Tongue (tissue), 2 donors: ENCODE measurements around the gene PDE4D. TPM values are rescaled to one million over a fixed set of nuclear protein-coding genes. Genes with fewer than 3 reads are reported as not detected.
A peak's percentile ranks its signal among the peaks of the same experiment; 100 is the strongest.

Experiments
- DNase-seq: peaks from one replicate; pipeline ENCODE4 v3.0.0-alpha.2; 2015
- total RNA-seq: library from RNA; depleted of rRNA; stranded (reverse); fragments of >200 nt; gene quantifications from one replicate; pipeline ENCODE4 v1.2.3, GENCODE V29; 2014

The PDE4D gene
- total RNA-seq, 1 donor from 2014 or later: 189 TPM

DNA sequence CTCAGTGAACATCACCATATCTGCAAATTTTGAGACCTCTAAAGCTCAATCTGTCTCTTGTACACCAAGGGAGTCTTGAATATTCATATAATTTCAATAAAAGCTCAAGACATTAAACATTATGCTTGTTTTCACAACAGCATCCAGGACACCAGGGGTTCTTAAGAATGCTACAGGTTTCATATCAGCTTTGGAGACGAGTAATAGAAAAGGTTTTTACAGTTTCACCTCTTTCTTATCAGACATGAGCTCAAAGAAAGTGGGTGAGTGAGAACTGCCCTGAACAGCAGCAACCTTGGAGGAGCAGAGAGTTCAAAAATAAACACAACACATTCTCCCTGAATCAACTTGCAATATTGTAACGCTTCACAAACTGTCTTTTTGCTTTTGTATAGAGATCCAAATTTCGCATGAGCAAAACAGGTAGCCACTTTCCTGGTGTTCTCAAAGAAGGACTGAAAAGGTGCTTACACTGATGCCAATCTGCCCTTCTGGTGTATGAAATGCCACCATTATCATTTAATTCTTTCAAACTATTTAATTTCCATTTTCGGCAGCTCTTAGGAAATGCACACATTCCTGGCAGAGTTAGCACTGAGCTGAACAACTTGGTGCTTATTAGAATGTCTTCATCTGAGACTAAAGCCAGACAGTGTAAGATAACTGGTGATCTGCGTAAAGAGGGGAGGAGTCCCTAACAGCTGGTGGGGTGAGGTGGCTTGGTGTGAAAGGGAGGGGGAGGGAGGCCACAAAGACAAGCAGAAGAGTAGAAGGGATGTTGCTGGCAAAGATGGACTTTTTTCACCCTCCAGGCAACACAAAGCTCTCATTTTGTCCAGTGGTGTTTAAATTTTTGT is 535.3 kb downstream of the PDE4D start:
- peak; percentile 81 for DNase-seq

DNA sequence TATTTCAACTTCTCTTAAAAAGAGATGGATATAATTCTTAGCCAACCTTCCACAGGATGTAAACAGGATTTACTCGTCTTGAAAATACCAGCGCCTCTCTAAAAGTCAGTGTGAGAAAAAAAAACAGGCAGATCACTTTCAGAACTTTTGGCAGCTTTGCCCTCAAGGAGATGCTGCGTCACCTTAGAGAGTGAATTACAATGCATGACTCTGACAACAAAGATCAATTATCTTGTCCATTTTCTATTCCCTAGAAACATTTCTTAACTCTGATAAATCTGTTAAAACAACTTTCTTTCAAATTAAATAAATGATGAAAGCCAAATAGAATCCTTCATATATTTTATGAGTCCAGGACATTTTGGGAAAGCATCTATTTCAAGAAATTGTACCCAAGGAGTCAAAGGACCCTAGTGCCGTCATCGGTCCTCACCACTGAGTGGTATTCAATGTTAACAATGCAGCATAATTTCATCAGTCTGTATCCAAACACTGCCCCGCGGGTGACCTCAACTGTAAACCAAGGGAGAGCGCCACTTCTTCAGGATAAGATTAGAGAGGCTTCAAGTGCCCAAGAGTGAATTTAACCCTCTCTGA is 536.0 kb downstream of the PDE4D start:
- DNase-seq: peak; percentile 55

DNA sequence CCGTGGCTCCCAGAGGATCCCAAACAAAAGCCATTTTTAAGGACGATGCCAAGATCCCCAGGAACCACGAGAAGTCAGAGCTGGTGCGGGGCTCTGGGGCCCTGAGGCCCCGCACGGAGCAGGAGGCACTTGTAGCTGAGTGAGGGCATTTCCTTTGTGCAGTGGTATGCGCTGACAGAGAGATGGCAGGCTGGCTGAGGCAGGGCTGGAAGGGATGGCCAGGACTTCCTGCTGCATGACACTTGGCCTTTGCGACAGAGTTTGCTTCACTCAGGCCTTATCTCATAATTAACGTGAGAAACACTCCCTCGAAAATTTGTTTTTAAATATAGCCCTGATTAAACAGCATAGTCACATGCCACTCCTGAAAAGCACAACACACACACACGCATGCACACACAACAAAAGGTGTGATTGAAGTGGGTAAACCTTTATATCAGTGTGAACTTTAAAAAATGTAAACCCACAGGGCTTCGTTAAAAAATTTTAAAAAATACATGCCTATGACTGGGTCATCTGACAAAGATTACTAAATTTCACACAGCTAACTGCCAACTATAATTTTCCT is 536.6 kb downstream of the PDE4D start:
- DNase-seq: peak; percentile 22

DNA sequence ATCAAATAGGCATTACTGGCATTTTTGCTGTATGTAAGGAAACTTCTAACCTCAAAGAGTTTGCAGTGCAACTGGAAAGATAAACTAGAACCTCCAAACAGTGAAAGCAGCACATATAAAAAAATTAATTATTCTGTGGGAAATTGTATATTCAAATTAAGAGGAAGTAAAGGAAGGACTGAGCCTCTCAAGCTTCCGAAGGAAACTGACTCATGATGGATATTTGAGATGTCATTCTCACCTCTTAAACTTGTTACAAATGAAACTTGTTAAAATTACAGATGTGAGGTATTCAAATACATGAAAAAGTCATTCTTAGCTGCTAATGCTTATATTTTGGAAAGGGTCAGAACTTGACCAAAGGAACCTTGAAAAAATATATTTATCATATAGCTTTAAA is 538.7 kb downstream of the PDE4D start:
- no peak for DNase-seq

DNA sequence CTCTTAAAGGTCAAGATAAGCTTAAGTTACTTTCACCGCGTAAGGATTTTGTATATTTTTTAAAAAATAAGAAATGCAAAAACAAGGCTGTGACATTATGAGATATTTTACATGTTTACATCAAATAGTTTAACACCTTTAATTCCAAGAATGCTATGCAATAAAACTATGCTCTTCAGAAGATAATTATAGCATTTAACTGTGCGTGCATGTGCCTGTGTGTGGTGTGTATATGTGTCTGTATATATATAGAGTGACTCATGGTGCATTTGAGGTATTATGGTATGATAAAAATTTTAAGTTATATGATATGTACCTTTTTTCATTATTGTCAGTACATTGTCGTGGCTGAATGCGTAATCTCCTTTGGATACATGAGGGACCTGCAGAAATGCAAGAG is 539.3 kb downstream of the PDE4D start:
- DNase-seq: no peak

DNA sequence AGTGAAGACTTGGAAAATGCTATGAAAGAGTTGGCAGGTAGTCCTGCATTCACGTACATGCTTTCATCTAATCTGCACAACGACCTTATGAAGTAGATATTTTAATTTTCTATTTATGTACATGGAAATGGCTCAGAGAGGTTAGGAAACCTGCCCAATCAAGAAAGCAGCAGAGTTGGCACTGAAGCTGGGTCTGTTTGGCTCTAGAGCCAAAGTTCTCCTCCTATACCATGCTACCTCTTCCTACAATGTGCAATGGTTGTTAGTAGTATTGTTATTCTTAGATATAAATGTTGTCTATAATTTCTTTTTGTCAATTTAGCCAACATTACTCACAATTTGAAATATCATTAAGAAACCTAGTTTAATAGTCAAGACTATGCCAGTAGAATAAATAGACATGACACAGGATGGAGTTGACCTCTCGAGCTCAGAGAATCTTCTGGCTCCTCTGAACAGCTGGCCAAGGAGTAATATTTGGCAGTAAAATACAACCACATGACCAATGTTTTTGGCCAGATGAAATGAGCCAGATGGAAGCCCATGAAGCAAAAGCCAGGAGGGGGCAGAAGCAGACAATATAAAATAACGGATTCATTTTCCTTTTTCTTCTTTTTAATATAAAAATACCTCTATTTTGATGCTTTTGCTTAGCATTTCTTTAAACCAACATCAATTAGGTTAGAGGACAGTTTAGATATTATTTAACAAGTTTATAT is 542.3 kb downstream of the PDE4D start:
- peak; percentile 82 for DNase-seq

DNA sequence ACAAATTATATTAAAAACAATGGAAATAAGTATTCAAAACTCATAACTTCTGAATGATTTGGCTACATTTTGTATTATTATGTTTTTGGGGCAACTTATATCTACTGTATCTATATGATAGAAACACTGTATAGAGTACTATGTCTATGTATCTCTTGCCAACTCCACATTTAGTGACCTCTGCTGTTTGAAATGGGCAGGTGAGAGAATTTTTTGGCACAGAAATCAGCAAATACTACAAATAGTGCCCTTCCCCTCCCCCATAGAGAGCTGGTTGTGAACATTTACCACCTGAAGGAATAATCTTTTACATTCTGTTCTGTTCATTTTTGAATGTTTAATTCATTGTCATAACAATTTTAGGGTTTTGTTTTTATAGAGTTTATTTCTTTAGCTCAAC is 545.3 kb downstream of the PDE4D start:
- no peak for DNase-seq

DNA sequence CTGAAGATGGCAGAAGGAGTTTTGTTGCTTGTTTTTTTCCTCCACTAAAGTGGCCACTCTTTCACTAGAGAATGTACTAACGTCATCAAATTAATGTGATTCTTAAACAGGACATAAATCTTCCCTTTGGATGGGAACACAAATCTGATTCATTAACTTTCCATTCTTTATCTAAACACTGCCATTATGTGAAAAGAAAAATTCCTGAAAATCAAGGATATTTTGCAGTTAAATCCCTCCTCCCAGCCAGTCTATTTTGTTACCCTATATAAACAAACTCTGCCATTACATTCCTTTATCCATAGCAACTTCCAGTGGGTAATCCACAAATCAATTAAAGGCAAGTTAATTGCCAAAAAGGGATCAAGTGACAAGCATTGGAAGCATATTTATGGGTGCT is 546.5 kb downstream of the PDE4D start:
- no peak for DNase-seq

DNA sequence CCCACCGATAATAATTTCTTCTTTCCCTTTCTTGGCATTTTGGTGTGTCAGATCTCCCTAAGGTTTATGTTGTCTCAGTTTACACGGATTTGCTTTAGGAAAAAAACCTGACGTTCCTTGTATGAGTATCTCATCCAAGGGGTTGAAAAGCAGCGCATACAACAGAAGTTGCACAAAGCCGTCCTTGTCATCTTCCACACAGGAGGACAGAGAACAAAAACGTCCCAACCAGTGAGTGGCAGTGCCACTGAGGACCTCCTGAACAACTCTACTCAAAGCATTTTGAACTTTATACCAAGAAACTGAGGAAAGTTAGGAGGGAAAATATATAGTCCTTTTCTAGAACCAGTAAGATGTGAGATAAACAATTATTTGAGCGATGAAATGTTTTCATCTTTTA is 547.0 kb downstream of the PDE4D start:
- DNase-seq: no peak

DNA sequence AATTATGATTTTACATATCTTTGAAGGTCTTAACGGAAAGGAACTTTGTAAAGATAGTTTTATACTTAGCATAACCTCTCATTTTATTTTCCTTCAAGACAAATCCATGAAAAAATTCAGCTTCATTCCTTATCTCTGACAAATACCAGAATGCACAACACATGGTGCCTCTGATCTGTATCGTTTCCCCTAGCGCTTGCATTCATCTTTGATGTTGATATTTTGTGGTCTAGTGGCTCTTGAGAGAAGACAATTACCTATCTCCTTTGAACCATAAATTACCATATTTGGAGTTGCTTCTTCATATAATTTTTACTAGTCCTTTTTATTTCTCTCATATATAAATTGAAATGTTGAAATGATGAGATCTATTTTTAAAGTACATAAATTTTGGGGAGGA is 551.3 kb downstream of the PDE4D start:
- DNase-seq: no peak

DNA sequence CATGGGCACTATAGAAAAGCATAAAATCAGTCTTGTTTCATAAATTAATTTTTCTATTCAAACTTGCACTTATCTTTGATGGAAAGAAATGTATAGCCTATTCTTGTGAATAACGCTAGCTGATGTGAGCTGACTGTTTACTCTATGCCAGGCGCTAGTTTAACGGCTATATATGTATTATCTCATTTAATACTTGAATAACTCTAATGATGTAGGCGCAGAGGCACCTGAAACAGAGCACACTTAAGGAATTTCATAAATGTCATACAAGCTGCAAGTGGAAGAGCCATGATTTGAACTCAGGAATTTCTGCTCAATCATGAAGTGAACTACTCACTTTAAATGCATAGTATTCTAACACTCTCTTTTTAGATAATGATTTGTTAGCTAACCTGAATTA is 551.8 kb downstream of the PDE4D start:
- no peak for DNase-seq

DNA sequence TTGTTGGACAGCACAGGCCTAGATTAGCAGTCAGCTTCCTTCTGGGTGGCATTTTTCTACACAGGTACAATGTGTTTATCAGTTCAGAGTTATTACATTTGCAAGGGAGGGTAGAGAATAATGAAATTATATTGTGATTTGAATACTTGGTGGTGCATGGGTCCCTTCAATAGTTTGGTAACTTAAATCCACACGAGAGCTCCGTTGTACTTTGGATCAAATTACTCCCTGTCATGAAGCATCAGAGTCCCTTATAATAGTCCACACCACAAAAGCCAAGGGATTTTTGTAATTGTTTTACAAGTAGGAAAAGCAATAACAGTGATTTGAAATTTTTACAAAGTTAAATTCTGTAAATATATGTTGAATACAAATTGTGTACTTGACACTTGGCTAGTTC is 552.4 kb downstream of the PDE4D start:
- DNase-seq: no peak

DNA sequence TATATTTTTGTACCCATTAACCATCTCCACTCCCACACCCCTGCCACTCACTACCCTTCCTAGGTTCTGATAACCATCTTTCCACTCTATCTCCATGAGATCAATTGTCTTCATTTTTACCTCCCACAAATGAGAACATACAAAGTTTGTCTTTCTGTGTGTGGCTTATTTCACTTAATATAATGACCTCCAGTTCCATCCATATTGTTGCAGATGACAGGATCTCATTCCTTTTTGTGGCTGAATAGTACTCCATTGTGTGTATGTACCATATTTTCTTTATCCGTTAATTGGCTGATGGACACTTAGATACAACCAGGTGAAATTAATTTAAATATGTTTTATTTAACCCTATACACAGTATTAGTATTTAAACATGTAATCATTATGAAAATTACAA is 552.9 kb downstream of the PDE4D start:
- DNase-seq: no peak

DNA sequence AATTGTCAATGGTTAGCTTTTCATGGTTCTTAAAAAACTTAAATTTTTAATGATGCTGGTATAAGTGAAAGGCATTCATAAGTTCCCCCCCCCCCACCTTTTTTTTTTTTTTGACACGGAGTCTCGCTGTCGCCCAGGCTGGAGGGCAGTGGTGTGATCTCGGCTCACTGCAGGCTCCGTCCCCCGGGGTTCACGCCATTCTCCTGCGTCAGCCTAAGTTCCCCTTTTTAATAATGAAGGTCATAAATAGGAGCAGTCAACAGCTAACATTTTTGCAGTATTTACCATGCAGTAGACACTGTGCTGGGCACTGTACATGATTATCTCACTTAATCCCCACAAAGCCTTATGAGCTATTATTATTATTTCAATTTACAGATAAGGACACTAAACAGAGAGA is 556.3 kb downstream of the PDE4D start:
- DNase-seq: no peak

DNA sequence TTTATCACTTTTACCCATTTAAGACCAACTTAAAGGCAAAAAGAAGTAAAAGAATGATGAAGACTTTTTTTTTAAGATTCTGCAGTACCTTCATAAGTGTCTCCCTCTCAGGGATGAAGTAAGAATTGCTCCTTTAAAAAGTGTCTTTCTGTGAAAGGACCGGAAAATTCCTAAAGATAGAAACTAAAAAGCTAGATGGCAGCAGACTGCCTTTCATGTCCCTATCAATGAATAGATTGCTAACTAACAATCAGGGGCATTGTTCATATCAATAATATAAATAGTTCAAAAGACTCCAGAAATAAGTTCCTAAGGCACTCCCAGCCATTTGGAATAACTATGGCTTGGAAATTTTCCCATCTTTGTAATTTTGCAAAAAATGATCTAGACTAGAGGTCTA is 558.0 kb downstream of the PDE4D start:
- DNase-seq: no peak

DNA sequence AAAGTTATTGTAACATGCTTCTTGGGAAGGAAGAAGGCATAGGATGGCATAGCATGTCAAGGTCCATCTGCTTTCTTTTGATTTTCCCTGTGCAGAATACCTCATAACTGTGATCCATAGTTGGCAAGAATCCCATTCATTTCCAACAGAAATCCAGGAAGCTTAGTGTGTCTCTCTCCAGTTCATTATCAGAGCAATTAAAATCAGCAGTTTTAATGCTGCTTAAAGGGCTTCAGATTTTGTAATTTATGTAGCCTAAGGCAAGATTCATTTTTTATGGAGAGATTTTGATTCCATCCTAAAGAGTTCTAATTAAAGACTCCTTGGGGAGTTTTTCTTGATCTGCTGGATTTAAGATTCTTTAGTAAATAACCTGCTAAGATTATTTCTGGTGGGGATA is 560.1 kb downstream of the PDE4D start:
- DNase-seq: no peak

DNA sequence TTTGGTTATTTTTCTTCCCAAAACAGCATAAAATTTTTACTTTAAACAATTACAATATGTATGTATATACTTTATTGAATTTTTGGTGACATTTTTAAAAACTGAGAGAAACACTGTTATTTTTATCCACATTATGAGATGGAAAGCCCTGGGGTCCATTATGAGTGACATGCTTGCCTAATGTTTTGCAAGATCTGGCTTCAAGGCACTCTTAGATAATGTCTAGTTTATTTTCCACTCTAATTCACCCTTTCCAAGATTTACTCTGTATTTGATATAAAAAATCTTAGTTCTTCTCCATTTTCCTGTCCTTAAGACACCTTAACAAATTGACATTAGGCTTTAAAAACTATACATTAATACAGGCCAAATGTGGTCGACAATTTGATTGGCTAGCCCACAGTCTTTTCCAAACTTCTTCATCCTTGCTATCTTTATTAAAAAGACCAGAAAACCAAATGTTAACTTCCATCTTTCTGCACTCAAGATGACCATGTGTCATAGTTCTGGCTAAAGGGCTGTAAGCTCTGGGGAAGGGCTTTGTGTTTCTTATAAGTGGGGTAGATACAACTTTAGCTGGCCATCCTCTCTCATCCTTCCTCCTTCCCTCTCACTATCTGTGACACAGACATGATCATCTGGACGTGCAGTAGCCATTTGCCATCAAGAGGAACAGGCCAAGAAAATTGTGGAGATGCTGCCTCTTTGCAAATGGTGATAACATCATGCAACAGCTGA is 561.1 kb downstream of the PDE4D start:
- DNase-seq: no peak

DNA sequence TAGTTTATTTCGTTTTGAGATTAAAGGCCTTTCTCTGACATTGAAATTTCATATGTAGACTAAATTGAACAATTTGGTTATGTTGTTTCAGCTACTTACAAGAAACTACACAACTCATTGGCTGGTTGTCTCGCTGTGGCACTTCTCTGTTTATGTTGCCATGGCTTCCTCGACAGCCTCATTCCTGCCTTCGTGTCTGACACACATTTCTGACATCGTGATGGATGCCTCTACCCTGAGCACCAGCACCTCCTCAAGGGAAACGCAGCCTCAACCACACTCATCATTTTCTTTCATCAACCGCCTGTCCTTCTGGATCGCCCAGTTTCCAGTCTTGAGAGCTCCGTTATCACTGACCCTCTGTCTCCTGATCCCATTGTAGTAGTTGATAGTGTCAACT is 562.8 kb downstream of the PDE4D start:
- DNase-seq: no peak

DNA sequence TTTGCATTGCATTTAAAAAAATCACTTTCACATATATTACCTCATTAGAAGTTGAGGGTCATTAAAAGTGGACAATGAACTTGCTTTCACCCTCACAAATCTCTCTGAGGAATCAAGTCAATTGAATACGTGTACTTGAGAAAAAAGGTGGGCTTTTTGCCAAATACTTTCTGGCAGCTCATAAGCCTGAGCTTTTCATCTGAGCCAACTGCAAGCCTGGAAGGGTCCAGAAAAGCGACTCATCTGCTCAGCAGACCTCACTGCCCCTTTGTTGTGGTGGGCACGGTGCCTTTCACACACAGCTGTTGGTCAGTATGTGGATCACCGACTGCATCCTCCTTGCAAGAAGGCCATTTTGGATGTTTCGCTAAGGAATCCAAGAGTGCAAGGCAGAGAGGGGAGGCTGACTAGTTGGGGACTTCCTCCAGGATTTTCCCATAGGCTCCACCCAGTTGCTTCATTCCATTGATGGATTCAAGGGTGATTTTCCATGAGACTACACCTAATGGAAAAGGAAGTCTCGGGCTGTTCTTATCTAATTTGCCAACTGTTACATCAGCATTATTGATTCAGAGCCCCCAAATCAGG is 564.7 kb downstream of the PDE4D start:
- DNase-seq: peak; percentile 88

DNA sequence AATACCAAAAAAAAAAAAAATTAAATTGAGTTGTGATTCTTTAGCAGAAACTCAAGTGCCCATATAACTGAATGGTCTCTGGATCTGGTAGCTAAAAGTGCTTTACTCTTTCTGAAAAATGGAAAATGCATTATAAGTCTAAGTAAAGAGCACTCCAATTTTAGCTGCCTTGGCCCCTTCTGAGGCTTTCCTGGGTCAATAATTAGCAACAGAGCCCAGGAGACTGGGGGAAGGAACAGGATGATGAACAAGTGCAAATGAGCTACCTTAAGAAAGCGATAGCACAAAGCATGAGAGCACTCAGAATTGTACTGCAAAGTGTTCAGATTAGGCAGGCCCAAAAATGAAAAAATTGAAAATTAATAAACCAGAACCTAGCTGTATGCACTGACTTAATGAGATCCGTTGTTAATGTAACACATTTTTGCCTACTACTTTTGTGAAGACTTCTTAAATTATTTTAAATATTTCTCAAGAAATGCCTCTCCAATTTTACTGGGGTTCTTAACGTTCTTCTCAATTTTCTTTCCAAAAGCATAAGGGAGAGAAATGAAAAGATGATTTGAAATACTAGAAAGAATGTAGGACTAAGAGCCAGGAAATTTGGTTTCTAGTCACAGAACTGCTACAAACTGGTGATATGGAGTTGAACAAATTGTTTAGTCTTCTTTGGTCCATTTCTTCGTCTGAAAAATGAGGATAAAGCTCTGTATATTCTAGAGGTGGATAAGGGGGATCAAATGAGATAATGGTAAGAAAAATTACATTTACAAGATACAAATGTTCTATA is 566.1 kb downstream of the PDE4D start:
- DNase-seq: no peak

DNA sequence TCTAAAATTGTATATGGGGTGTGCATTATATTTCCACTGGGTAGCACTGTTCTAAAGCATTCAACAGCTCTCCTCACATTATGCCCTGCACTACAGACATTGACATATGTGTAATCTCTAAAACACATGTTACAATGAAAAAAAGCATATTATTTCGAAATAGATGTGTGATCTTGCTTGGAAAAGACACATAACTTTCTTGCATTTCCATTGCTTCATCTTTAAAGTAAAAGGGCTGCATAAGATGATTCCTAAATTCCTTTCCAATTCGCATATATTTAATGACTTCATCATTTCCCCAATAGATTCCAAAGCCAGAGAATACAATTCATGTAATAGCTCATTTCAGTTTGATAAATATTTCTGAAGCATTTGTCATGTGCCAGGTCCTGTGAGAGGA is 566.9 kb downstream of the PDE4D start:
- no peak for DNase-seq
